ENCODE measurements around the gene TRIM71. TPM values are rescaled to one million over a fixed set of nuclear protein-coding genes. Genes with fewer than 3 reads are reported as not detected.
"Not testable (repeated sequence)": the region's sequence is repeated elsewhere in the genome, so short reads cannot be mapped to it uniquely, and the experiment has no call there.

TRIM71 gene
- total RNA-seq, 1 donor from 2014 or later = 74.0 TPM

GRCh38 chr3:32781211-32781968 is 36.4 kb upstream of the TRIM71 start:
- H3K4me1 Mint-ChIP-seq (ENCODE audit: unreplicated experiment) = peaks cover 13% of the 10 kb centered on the region

DNA sequence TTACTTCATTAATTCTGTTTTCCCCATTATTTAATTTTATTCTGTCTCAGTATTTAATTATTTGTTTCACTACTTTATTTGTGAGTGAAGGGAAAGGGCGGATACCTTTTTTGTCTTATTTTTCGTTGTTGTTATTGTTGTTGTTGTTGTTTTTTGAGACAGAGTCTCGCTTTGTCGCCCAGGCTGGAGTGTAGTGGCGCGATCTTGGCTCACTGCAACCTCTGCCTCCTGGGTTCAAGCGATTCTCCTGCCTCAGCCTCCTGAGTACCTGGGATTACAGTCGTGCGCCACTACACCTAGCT is 35.9 kb upstream of the TRIM71 start:
- H3K27me3 Mint-ChIP-seq (ENCODE audit: unreplicated experiment); H3K9me3 Mint-ChIP-seq (ENCODE audit: unreplicated experiment); DNase-seq (ENCODE audit: low spot score); H3K36me3 Mint-ChIP-seq (ENCODE audit: low read depth, unreplicated experiment): not testable (repeated sequence)
- Mint-ChIP-seq H3K4me3 (ENCODE audit: unreplicated experiment) (peak overlapping the region; percentile 5), H3K4me1 (ENCODE audit: unreplicated experiment) (peaks cover 13% of the 10 kb centered on the region), H3K27ac (ENCODE audit: unreplicated experiment) (peak overlapping the region; percentile 1)

More at GRCh38 chr3:32781211-32781968, 36.4 kb upstream of the TRIM71 start:
- no peaks in the 10 kb centered on the region for H3K9me3 Mint-ChIP-seq (ENCODE audit: unreplicated experiment)
- TF ChIP-seq, protein P1, sequence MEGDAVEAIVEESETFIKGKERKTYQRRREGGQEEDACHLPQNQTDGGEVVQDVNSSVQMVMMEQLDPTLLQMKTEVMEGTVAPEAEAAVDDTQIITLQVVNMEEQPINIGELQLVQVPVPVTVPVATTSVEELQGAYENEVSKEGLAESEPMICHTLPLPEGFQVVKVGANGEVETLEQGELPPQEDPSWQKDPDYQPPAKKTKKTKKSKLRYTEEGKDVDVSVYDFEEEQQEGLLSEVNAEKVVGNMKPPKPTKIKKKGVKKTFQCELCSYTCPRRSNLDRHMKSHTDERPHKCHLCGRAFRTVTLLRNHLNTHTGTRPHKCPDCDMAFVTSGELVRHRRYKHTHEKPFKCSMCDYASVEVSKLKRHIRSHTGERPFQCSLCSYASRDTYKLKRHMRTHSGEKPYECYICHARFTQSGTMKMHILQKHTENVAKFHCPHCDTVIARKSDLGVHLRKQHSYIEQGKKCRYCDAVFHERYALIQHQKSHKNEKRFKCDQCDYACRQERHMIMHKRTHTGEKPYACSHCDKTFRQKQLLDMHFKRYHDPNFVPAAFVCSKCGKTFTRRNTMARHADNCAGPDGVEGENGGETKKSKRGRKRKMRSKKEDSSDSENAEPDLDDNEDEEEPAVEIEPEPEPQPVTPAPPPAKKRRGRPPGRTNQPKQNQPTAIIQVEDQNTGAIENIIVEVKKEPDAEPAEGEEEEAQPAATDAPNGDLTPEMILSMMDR (IDR thresholded peaks at IDR 0.05; ENCODE audit: unreplicated experiment) = peak; percentile 79
- H3K27ac Mint-ChIP-seq (ENCODE audit: unreplicated experiment) = peak overlapping the region; percentile 67
- H3K4me3 Mint-ChIP-seq (ENCODE audit: unreplicated experiment) = peak overlapping the region; percentile 93
- peak; percentile 91 for DNase-seq (ENCODE audit: low spot score)
- H3K36me3 Mint-ChIP-seq (ENCODE audit: low read depth, unreplicated experiment) = peaks cover 7% of the 10 kb centered on the region
- peaks cover 7% of the 10 kb centered on the region for H3K27me3 Mint-ChIP-seq (ENCODE audit: unreplicated experiment)

DNA sequence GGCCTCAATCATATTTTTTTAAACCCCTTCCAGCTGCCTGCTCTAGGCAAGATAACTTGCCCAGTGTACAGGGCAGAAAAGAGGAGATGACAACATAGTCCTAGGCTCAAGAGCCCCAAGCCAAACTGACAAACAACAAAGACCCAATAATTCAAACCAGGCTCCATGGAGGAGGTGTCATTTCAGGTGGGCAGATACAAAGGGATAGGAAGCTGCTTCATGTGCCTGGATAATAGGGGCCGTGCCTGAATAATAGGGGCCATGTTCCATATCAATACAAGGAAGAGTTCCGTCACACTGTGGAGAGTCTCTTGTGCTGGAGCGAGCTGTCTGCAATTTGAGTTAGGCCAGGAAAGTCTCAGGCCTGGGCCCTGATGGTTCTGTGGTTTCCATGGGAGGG is 35.4 kb upstream of the TRIM71 start:
- Mint-ChIP-seq H3K27ac (ENCODE audit: unreplicated experiment) (no peak overlapping the region), H3K4me3 (ENCODE audit: unreplicated experiment) (no peak overlapping the region), H3K36me3 (ENCODE audit: low read depth, unreplicated experiment) (peaks cover 6% of the 10 kb centered on the region), H3K27me3 (ENCODE audit: unreplicated experiment) (peaks cover 7% of the 10 kb centered on the region), H3K9me3 (ENCODE audit: unreplicated experiment) (no peaks in the 10 kb centered on the region), H3K4me1 (ENCODE audit: unreplicated experiment) (peaks cover 13% of the 10 kb centered on the region)
- DNase-seq (ENCODE audit: low spot score) = no peak
- TF ChIP-seq, protein P1 (IDR thresholded peaks at IDR 0.05; ENCODE audit: unreplicated experiment) = no peak

- no peak overlapping the region for H3K27ac Mint-ChIP-seq (ENCODE audit: unreplicated experiment)
- H3K9me3 Mint-ChIP-seq (ENCODE audit: unreplicated experiment) = no peaks in the 10 kb centered on the region
- H3K4me3 Mint-ChIP-seq (ENCODE audit: unreplicated experiment) = no peak overlapping the region
- peaks cover 1% of the 10 kb centered on the region for H3K27me3 Mint-ChIP-seq (ENCODE audit: unreplicated experiment)
- H3K36me3 Mint-ChIP-seq (ENCODE audit: low read depth, unreplicated experiment) = no peaks in the 10 kb centered on the region
- no peaks in the 10 kb centered on the region for H3K4me1 Mint-ChIP-seq (ENCODE audit: unreplicated experiment)
- DNase-seq (ENCODE audit: low spot score) = no peak
- TF ChIP-seq, protein P1 (IDR thresholded peaks at IDR 0.05; ENCODE audit: unreplicated experiment) = no peak
These were observed 26.0 kb upstream of the TRIM71 start for GRCh38 chr3:32791833-32792232.

- no peaks in the 10 kb centered on the region for H3K9me3 Mint-ChIP-seq (ENCODE audit: unreplicated experiment)
- no peak overlapping the region for H3K27ac Mint-ChIP-seq (ENCODE audit: unreplicated experiment)
- no peak for DNase-seq (ENCODE audit: low spot score)
- no peaks in the 10 kb centered on the region for H3K4me1 Mint-ChIP-seq (ENCODE audit: unreplicated experiment)
- H3K27me3 Mint-ChIP-seq (ENCODE audit: unreplicated experiment) = peaks cover 1% of the 10 kb centered on the region
- TF ChIP-seq, protein P1 (IDR thresholded peaks at IDR 0.05; ENCODE audit: unreplicated experiment) = no peak
- H3K4me3 Mint-ChIP-seq (ENCODE audit: unreplicated experiment) = no peak overlapping the region
- no peaks in the 10 kb centered on the region for H3K36me3 Mint-ChIP-seq (ENCODE audit: low read depth, unreplicated experiment)
These were observed 23.1 kb upstream of the TRIM71 start for GRCh38 chr3:32794487-32795308.

DNA sequence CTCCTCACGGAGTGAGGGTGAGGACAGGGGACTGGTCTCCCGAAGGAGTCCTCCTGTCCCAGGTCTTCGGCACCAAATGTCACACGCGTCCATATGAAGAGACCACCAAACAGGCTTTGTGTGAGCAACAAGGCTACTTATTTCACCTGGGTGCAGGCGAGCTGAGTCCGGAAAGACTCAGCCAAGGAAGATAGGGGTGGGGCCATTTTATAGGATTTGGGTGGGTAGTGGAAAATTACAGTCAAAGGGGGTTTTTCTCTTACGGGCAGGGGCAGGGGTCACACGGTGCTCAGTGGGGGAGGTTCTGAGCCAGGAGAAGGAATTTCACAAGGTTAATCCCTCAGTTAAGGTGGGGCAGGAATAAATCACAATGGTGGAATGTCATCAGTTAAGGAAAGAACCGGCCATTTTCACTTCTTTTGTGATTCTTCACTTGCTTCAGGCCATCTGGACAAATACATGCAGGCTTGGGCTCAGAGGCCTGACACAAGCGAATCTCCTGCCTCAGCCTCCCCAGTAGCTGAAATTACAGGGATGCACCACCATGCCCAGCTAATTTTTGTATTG is 21.3 kb upstream of the TRIM71 start:
- H3K27ac Mint-ChIP-seq (ENCODE audit: unreplicated experiment); DNase-seq (ENCODE audit: low spot score): not testable (repeated sequence)

More for the DNA sequence above, 21.3 kb upstream of the TRIM71 start:
- H3K27me3 Mint-ChIP-seq (ENCODE audit: unreplicated experiment); H3K4me1 Mint-ChIP-seq (ENCODE audit: unreplicated experiment); H3K9me3 Mint-ChIP-seq (ENCODE audit: unreplicated experiment); H3K36me3 Mint-ChIP-seq (ENCODE audit: low read depth, unreplicated experiment); H3K4me3 Mint-ChIP-seq (ENCODE audit: unreplicated experiment): not testable (repeated sequence)
